Measurements from ENCODE around the gene COG8.
A peak's percentile ranks its signal among the peaks of the same experiment; 100 is the strongest.
"Not testable (repeated sequence)": the region's sequence is repeated elsewhere in the genome, so short reads cannot be mapped to it uniquely, and the experiment has no call there.

The COG8 gene

DNA sequence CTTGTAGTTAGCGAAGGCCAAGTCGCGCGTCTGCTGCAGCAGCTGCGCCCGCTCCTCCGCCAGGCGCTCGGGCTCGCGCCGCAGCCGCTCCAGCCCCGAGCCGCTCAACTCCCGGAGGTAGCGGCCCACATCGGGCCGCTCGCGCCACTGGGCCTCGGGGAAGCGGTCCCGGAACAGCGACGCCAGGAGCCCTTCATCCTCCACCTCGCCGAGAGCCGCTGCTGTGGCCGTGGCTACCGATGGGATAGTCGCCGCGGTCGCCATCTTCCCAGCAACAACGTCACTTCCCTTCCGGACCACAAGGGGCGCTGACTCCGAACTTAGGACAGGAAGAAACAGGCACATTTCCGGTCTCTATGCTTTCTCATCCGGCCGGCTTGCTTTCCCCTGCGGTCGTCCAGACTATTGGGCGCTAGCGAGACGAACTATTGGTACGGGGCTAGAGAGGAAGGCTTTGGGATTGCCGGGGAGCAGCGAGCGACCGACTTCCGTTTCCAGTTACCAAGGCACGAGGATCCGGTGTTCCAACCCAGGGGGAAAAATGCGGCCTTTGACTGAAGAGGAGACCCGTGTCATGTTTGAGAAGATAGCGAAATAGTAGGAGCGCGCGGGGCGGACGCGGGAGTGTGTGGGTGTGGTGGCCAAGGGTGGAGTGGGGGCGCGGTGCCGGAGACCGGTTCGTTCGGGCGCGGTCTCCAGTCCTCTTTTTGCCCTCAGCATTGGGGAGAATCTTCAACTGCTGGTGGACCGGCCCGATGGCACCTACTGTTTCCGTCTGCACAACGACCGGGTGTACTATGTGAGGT, at the start of gene COG8, which contains the start of gene NIP7:
COG8 (minus strand) TSS at position 276 of the 806 bp plus-strand sequence; CDS start at position 264, 12 bp downstream.
NIP7 (plus strand) TSS at position 484 of the 806 bp plus-strand sequence; CDS start at position 542, 58 bp downstream.
- DNase-seq (ENCODE audit: low spot score) = peak; percentile 97

DNA sequence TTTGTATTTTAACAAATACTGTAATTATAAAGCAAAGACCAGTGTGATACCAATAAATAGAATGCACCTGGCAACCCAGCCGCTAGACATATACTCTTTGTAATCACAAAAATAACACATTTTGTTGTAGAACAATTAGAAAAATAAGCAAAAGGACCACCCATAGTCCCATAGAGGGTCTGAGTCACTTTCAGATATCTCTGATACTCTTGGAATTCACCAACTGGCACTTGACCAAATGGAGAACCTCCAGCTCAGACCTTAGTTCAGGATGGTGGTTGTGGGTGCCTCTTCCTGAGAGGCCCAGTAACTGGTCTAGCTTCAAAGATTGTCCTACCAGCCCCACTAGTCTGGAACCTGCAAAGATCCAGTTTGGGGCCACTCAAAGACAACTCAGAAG, 47.2 kb upstream of the COG8 start:
- no peak for DNase-seq (ENCODE audit: low spot score)

DNA sequence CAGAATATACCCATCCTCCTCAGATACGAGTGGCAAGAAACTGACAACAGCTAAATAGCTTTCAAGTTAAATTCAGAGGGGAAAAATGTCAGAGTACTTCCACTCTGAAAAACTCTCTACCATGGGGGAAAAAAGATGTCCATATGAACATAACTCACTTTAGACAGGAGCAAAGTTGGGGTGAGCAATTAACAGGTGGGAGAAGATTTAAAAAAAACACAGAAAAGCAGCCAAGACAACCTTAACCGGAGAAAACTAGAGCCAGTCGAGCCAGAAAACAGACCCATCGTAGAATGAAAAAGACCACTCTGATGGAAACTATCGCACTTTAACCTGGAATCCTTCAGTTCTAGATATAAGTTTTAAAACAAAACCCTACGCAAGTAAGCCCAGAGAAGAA, 45.6 kb upstream of the COG8 start:
- no peak for DNase-seq (ENCODE audit: low spot score)

GRCh38 chr16:69382421-69382820, 43.1 kb upstream of the COG8 start:
- no peak for DNase-seq (ENCODE audit: low spot score)

GRCh38 chr16:69381231-69381630, 41.9 kb upstream of the COG8 start:
- DNase-seq (ENCODE audit: low spot score) = no peak

DNA sequence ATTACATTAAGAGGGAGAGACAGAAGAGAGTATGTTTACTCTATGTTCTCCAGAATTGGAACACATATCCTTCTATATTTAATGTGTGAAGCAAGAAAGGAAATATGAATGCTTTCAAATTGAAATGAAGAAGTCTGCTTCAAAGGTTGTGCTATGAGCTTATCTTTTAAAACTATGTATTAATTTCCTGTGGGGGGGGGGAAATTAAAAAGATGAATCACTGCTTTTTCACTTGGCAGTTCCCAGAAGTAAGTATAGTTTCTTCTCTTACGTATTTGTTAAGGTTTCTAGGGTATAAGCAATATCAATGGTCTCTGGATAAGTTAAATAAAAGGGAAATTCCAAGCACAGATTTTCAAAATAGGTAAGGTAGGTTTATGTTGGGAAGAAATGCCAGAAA, 39.4 kb upstream of the COG8 start:
- no peak for DNase-seq (ENCODE audit: low spot score)

DNA sequence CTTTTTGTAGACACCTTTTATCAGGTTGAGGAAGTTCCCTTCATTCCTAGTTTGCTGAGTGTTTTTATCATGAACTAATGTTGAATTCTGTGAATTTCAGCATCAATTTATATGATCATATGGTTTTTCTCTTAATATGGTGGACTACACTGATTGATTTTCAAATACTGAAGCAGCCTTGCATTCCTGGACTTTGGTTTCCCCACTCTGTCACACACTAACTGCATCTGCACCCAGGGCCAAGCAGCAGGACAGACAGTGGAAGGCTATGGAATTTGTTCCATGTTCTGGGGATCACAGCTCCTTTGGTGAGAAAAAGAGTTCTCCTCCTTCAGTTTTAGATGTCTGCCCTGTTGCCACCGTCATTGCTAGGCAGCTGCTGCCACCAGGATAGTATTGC, 38.7 kb upstream of the COG8 start:
- no peak for DNase-seq (ENCODE audit: low spot score)

DNA sequence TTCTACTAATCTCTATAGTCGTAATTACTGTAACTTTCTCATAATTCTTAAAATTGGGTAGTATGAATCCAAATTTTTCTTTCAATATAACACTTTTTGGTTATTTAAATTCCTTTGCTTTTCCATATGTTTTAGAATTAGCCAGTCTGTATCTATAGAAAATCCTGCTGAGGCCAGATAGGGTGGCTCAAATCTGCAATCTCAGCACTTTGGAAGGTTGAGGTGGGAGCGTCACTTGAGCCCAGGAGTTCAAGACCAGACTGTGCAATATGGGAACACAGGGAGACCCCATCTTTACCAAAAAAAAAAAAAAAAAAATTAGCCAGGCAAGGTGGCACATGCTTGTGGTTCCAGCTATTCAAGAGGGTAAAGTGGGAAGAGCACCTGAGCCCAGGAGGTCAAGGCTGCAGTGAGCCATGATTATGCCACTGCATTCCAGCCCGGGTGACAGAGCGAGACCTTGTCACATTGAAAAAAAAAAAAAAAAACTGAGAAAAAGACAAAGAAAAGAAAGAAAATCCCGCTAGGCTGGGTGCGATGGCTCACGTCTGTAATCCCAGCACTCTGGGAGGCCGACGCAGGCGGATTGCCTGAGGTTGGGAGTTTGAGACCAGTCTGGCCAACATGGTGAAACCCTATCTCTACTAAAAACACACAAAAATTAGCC, 37.2 kb upstream of the COG8 start:
- DNase-seq (ENCODE audit: low spot score) = no peak

- no peak for DNase-seq (ENCODE audit: low spot score)
Observed at GRCh38 chr16:69373019-69373418, 33.7 kb upstream of the COG8 start.

- no peak for DNase-seq (ENCODE audit: low spot score)
Observed at GRCh38 chr16:69371564-69371963, 32.2 kb upstream of the COG8 start.

DNA sequence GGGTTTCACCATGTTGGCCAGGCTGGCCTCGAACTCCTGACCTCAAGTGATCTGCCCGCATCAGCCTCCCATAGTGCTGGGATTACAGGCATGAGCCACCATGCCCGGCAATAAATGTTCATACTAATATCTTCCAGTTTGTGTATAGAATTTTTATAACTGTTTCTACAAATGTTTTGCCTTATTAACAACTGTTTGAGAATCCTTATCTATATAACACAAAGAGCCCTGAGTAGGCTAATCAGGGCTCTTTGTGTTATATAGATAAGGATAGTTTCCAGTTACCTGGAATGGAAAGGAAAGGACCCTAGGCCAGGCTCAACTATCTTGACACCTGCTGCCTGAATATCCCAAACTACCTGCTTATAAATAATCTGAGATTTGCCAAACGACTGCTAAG, 29.5 kb upstream of the COG8 start:
- no peak for DNase-seq (ENCODE audit: low spot score)

GRCh38 chr16:69367980-69368379, 28.6 kb upstream of the COG8 start:
- DNase-seq (ENCODE audit: low spot score) = no peak

GRCh38 chr16:69366431-69366830, 27.1 kb upstream of the COG8 start:
- no peak for DNase-seq (ENCODE audit: low spot score)

- no peak for DNase-seq (ENCODE audit: low spot score)
Observed at GRCh38 chr16:69365901-69366300, 26.5 kb upstream of the COG8 start.

DNA sequence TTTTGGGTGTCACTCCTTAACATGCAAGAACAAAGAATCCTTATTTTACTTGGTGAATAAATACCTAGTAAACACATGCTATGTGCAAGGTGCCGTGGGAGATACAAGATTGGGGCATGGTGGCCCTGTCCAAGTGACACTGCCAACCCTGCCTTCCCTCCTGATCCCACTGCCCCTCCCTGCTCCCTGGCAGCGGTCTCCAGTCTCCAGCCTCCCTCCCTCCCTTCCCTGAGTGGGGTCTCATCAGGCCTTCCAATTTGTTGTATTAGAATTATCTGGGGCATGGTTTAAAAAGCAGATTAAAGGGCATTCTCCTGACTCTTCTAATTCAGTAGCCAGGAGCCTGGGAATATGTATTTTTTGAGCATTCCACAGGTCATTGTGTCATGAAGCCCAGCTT, 24.7 kb upstream of the COG8 start:
- DNase-seq (ENCODE audit: low spot score) = no peak

DNA sequence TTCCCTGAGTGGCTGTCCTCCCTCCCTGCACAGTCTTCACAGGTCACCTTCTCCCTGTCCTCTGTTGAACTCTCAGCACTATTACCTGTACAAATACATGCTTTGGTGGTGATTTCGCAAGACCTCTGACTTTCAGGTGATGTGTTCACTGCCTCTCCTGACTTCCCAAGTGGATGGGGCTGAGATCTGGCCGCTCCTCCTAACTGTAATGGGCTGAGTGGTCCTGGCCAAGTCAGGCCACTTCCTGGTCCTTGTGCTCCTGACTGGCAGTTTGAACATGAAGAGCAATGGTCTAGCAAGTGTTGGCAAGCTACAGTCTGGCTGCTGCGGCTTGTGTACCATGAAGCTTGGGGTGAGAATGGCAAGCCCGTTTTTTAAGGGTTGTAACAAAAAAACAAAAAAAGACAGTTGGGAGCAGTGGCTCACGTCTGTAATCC, 23.9 kb upstream of the COG8 start:
- DNase-seq (ENCODE audit: low spot score) = no peak

GRCh38 chr16:69360070-69360469, 20.7 kb upstream of the COG8 start:
- not testable (repeated sequence) for DNase-seq (ENCODE audit: low spot score)

DNA sequence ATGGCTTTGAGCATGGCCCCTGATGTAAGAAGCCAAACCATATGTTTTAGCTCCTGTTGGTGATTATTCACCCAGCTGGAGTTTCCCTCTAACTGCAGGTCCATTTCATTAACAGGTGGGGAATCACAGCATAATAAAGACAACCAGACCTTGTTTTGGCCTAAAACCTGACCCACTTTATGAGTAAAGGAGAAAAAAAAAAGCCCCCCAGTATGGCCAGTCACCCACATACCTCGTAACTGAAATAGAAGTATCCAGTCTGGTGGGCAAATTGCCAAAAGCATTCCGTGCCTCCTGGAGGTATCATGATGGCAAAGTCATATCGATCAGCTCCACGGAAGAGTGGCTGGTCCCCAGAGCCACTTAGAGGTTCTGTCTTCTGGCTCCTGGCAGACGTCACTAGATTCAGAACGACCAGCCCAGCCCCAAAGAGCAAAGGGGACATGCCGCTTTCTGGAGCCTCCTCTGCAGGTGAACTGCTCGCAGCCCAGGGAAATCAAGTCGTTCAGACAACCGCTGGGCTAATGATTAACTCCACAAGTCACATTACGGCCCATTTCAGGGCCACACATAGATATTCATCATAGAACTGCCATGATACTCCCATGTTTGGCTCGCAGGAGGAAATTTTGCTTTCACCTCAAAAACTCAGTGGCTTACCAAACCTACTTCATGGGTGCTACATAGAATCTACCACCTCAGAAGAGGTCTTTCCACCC, 12.1 kb upstream of the COG8 start, which contains the start of gene TMED6:
TMED6 (minus strand) TSS at position 478 of the 719 bp plus-strand sequence; CDS start at position 445, 33 bp downstream.
- DNase-seq (ENCODE audit: low spot score) = no peak

DNA sequence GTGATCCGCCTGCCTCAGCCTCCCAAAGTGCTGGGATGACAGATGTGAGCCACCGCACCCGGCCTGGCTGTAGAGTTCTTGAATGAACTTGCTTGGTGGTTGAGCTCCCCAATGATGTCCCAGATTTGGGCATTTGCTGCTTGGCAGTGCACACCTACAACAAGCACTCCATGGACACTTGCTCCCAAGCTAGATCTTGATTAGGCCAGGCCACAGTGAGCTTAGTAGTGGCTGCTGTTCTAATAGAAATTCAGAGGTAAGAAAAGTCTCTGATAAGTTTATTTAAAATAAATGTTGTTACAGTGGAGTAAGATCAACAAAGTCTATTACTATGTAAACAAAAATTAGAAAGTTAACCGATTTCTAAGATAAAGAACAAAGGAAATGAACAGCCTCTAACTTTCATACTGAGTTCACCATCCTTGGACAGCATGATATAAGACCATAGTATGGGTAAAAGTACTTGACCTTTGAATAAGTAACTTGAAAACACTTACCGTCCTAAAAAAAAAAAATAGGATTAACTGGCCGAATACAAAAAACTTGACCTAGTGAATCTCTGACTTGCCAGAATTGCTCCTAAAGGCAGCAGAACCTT, 11.3 kb upstream of the COG8 start:
- no peak for DNase-seq (ENCODE audit: low spot score)

DNA sequence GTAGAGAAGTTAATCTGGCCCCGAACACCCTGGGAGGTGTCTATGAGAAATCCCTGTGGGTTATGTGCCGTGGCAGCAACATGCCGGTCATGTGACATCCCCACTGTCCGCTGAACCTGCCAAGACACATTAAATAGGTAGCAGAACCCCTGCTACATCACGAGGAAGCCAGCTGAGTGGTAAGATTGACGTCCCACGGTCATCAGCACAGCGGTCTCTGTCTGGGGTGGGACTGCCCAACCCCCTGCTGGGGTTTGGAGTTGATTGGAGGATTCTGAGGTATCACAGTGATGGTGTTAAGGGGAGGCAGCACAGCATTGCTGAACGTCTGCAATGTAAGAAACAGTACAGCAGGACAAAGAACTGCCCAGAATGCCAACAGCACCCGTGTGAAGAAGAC, 10.2 kb upstream of the COG8 start:
- DNase-seq (ENCODE audit: low spot score) = no peak

GRCh38 chr16:69348222-69348621, 8.9 kb upstream of the COG8 start:
- no peak for DNase-seq (ENCODE audit: low spot score)

GRCh38 chr16:69346683-69347082, 7.3 kb upstream of the COG8 start:
- DNase-seq (ENCODE audit: low spot score) = no peak
